HG03103 (cell line): ENCODE data around the gene SND1.

Experiments
- ATAC-seq: cut with Tn5 transposase; IDR thresholded peaks from one replicate; pipeline ENCODE4 v1.9.1; 2021; ENCODE audit warnings: low read depth; ENCODE audit not compliant: unreplicated experiment

Gene SND1

DNA sequence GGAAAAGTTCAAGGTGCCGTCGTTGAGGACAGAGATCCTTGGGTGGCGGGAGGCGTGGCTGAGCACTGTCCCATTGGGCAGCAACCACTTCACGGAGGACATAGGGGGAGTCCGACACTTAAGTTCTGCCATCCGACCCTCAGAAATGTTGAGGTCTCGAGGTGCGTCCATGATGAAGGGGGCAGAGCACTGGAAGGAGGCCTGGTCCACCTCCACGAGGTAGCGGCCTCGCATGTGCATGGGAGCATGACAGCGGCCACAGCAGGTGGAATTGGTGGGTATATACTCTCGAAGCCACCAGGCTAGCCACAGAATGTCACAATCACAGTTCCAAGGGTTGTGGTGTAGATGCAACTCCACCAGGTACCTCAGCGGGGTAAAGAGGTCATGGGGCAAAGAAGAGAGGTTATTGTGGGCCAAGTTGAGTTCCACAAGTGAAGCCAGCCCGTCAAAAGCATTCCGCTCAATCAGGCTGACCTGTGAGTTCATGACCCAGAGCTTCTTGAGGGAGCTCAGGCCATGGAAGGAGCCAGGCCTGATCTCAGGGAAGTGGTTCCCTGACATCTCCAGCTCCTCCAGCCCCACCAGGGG lies 377.5 kb downstream of the SND1 start:
- ATAC-seq, result no peak

DNA sequence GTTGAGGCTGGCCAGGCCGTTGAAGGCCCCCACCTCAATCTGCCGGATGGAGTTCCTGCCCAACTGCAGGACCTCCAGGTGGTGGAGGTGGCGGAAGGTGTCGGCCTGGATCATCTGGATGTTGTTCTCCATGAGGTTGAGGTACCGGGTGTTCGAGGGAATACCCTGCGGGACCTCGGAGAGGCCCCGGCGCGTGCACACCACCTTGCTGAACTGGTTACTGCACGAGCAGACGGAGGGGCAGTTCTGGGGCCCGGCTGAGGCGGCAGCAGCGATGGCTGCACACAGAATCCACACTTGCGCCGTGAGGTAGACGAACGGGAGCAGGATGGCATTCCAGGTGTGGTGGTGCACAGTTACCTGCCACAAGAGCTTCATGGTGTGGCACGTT lies 378.3 kb downstream of the SND1 start:
- ATAC-seq, result no peak

DNA sequence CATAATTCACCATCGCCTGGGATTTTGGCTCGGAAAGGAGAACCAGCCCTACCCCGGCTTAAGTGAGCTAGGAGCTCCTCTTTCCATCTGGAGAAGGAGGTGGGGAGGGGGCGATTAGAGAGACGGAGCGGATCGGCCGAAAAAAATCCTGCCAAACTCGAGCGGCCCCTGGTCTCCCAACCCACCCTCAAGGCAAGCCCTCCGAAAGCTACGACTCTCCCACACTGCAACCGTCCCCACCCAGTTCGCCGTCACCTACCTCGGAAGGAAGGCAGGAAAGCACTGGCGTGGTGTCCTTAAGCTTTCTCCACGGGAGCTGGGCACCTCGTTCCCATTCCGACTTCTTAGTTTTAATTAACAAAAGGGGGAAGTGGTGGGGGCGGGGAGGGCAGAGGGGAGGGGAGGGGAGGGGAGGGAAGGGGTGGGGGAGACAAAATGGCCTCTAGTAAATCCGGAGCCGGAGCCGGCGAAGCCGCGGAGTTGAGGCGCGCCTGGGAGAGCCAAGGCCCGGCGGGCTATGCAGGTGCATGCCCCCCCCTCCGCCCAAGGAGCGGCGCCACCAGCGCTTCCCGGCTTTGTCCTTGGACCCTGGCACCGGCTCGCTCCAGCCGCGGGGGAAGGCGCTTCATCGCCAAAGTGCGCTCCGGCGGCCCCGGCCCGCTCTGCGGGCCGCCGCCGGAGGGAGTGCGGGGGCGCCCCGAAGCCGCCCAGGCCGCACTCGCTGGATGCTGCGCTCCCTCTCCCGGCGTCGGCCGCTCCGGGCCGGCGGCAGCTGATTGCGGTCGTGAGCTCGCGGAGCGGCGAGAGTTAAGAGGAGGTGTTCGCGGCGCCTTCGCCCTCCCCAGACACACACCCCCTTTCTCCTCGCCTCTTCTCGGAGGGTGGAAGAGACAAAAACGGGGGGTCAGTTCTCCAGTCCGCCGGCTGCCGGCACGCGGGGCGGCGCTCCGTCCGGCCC lies 378.9 kb downstream of the SND1 start, which contains the start of gene LRRC4:
TSS of gene LRRC4 (minus strand) at position 784 of the 958 bp plus-strand sequence. CDS start 797 bp downstream, outside the sequence.
- ATAC-seq, result peak; percentile 37

DNA sequence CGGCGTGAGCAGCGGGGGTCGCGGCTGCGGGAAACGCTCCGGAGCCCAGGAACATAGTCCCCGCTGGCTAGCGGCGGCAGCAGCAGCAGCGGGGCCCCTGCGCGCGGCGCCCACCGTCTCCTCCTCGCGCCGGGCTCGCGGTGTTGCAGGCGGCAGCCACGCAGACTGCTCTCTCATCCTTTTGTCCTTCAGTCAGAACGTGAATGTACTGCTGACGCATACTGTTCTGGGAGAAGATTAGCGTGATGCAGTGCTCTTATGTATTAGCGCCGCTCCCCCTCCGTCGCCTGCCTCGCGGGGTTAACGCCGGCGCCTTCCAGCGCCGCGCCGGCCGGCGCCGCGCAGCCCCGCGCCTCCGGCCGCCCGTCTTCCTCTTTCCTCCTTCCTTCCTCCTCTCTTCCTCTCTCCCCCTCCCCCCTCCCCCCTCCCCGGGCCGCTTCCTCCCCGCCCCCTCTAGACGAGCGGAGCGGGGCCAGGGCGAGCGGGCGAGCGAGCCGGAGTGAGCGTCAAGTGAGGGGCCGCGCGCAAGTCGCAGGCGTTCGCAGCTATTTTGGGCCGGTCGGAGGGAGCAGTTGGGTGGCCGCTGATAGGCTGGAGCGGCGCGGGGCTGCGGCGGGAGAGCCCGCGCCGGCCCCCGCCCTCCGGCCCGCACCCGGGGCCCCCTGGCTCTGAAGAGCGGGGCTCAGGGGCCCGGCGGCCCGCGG lies 380.1 kb downstream of the SND1 start:
- peak; percentile 68 for ATAC-seq

DNA sequence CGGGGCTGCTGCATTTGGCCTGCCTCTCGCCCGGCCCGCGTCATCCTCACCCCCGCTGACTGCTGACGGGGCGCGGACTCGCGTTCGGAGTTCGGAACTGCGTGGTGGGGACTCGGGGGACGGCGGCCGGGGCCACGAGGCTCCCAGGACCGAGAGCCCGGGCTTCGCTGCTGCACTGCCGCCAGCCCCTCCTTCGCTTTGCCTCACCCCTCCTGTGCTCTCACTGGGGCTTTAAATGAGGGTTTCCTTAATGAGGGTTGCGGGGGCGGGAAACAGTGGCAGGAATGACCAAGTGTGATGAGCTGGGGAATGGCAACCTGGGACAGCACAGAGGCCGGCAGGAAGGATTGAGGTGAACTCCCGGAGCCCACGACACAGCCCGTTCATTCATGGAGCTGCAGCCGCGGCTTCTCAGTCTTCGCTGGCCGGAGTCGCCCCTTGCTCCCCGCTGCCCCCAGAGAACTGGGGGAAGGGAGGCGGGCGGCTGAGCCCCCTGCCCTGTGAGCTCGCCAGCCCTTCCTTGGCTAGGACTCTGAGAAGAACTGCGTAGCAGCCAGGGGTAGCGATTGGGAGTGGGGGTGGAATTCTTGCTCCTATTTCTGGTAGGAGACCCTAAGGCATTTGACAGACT lies 380.7 kb downstream of the SND1 start:
- no peak for ATAC-seq

DNA sequence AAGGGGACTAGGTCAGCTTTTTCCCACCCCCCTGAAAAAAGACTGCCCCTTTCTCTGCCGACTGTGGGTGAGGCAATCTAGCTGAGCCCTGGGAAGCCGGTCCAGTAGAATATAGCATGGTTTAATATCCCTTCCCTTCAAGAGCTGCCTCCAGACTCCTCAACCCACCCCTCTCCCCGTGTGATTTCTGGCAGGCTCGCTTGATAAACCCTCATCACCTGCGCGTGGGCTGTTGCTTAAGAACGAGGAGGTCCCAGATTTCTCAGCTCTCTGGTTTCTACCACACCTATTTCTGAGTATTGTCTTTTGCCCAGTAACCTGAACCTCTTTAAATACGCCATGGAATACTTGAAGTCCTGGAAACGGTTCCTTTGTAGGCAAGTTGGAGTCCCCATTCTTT lies 381.3 kb downstream of the SND1 start:
- no peak for ATAC-seq

DNA sequence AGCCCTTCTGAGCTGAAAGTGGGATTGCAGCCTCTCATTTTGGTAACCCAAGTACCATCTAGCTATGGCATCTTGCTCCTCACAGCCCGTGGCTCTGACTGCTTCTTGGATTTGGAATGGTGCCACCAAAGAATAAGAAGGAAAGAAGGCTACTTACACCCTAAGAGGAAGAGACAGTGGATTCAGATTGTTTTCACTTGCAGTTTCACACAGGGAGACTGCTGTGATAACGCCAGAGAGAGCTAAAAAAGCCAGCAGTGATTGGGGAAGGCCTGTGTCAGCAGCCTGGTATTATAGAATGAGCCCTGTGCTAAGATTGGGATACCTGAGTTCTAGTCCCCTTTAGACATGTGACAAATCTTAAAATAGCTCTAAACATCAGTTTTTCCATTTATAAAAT lies 382.8 kb downstream of the SND1 start:
- no peak for ATAC-seq

DNA sequence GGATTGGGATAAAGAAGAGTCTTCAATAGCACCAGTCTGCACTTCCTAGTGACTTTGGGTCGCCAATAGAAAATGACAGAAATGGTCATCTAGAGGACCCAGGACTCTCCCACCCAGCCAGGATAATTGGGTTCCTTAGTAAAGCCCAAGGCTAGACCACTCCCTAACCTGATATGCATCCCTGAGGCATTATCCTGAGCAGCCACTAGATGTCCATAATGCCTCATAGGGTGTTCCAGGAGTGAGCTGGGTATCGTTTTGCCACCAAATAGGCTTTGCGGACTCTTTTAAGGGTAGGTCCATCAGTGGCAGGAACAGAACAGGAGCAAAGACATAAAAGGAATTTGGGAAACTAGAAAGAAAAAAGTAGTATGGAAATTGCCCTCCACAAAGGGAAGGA lies 383.7 kb downstream of the SND1 start:
- ATAC-seq, result no peak

DNA sequence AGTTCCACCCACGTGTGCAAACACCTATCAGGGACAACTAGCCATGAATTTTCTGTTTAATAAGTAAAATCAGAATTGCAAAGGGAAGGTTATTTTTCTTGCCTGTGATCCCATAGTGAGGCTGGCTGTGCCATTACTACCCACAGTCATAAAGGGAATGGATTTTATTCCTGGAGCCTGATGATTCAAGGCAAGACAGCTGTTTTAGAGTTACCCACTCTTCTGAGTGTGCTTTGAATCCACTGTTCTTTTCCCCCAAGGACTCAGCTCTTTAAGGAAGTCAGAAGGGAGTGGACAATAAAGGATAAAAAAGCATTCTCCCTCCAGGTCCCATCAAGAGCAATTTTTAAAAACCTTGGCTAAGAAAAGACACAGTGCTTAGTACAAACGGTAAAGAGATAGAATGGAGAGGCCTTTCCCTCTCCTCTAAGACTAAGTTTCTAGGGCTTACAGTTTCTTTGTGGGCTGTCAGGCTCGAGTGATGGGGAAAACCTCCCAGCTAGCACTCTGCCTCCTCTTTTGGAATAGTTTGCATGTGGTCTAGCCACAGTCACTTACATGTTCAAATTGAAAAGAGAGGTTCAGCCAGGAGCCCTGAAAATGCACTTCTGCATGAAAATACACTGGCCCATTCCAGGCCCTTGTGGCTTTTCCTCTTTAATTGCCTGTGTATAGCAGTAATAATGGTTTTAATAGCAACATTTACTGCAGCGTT lies 384.4 kb downstream of the SND1 start:
- ATAC-seq, result peak; percentile 36

DNA sequence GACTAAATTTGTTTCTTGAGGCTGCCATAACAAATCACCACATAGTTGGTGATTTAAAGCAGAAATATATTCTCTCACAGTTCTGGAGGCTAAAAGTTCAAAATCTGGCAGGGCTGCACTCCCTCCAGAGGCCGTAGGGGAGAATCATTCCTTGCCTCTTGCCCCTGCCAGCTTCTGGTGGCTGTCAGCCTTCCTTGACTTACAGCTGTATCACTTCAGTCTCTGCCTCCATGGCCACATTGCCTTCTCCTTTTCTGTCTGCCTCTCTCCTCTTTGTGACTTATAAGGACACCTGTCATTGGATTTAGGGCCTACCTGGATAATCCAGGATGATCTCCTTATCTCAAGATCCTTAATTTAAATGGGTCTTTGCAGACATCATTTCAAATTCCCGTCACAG lies 385.1 kb downstream of the SND1 start:
- peak; percentile 9 for ATAC-seq

DNA sequence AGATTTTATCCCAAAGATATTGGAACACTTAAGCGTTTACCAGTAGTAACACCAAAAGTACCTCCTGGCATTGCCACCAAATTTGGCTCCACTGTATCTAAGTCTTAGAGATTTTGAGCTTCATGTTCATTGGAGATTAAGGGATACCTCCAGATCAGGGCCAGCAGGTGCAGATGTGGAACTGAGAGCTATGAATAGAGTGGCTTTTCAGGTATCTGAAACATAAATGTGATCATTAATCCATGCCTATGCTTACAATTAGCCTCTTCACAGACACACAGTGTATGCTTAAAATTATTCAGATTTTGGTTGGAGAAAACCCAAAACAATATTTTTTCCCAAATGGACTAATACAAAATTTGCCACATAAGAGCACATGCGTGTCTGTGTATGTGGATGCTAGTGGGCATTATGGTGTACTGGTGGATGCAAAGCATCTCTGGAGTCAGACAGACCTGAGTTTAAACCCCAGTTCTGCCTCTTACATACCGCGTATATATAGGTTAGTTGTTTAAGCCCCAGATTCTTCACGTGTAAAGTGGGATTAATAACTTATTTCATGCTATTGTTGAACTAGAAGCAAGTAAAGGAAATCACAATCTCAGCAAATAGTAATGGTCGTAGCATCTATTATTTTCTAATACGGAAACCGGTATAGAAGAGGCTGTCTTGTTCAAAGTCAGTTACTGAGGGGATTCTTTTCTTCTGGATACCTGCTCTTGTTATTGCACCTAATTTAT lies 386.1 kb downstream of the SND1 start:
- no peak for ATAC-seq

DNA sequence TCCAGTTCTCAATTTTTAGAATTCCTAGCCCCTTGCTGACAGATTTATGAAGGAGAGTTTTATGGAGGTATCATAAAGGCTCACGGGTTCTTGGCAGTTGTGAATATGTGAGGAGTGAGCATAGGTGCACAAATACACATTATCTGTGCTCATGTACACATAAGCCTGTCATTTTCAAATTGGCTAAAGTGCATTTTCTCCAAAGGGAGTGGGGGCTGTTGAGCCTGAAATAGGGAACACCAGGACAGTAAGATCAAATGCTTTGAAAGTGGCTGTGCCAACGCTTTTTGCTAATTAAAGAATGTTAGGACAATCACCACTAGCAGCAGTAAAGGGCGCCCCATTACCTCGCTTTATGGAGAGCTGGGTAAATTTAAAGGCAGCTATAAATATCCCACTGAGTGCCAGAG lies 387.6 kb downstream of the SND1 start:
- ATAC-seq, result no peak

DNA sequence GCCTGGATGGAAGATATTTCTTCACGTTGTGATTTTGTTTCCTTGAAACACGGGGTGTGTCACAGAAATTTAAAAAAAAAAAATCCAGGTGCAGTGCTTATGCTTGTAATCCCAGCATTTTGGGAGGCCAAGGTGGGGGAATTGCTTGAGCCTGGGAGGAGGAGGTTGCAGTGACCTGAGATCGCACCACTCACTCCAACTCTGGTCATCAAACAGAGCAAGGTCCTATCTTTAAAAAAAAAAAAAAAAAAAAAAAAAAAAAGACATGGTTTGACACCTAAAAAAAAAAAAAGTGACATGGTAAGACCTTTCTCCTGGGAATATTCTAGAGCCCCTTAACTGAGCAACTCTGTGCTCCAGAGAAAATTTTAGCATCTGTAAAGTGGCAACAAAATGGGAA lies 388.2 kb downstream of the SND1 start:
- ATAC-seq, result no peak

DNA sequence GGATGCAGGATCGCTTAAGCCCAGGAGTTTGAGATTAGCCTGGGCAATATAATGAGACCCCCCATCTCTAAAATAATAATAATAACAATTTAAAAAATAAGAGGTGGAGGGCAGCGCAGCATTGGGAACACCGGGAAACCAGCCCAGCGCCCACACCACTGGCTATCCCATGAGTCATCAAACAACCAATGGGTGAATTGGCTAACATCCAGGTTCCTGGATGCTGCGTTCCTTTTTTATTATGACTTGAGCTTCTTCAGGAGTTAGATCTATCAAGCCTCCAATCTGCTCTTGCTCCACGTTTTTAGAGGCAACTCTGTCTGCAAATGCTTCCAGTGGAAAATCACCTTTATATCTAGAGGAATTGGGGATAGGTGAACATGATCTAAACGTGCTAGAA lies 389.2 kb downstream of the SND1 start:
- no peak for ATAC-seq

DNA sequence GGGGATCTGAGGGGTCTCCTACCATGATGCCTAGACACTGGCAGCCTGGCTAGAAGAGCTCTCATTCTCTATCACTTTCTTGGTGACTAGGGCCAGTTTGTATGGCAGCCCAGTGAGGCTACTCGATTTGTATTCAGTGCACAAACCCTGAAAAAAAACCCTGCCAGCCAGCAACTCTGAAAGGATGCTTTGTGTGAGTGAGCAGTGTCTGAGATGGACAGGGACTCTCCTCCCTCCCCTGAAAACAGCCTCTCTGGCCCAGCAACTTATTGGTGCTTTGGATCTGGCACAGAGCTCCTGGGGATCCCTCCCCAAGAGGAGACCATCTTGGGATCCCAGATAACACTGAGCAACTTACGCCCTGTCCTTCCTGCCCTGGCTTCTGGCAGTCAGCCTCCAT lies 390.0 kb downstream of the SND1 start:
- ATAC-seq, result no peak

DNA sequence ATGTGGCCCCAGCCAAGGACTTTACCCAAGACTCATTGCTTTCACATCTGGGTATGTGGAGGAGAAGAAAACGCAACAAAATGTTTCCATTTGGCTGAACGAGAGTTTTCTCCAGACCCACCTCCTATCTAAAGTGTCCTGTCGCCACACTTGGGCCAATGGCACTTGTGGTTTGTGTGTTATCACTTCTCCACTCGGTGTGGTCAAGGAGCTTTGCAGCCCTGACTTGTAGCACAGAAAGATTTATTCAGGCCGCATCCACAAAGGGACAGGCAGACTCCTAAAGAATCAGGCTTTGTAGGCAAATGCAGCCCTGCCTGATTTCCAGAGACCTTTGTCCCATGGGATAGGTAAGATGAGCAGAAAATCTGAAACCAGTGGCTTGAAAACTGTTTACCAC lies 392.1 kb downstream of the SND1 start:
- no peak for ATAC-seq

DNA sequence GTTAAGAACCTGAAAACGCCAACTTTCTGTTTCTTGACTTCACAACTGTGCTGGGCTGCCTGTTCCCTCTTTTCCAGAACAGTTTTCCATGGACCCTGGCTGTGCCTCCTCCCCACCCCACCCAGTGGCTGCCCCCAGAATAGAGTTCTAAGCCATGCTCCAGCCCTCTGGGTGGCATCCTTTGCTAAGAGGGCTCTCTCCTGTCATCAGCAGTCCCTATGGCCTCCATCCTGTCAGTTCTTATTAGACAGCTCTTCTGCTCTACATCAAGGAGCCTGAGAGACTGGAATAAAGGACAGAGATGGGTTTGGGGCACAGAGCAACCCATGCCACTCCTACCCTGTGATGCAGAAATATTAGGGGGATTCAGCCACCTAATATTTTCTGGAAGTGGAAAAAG lies 393.2 kb downstream of the SND1 start:
- ATAC-seq, result no peak

DNA sequence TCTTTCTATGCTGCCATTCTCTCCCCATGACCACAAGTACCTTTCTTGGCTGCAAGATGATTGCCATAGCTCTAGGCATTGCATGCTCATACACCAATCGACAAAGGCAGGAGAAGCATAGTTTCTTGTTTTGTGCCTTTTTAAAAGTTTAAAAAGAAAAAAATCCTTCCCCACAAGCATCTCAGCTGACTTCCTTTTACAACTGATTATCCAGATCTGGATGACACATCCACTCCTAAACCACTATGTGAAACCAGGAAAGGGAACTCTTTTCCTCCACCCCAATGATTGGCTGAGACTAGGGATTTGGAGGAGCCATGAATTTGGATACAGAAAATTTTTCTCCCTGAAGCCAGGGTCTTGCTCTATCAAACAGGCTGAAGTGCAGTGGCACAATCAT lies 393.8 kb downstream of the SND1 start:
- ATAC-seq, result no peak

DNA sequence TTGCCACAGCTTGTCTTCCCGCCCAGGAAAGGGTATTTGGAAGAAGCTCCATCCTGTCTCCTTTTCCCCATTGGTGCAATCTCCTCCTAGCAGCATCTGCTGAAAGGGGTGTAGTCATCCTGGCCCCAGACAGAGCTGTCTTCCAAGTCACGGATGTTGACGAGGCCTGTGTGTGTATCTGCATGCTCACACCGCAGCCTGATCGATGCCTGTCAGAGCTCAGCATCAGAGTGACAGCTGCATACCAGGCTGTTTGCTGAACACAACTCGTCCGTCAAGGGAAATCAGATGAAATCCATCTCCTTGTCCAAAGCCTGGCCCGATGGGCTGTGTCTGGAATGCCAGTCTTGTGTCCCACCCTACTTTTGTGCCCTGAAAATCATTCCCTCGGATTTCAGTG lies 400.4 kb downstream of the SND1 start:
- ATAC-seq, result no peak

DNA sequence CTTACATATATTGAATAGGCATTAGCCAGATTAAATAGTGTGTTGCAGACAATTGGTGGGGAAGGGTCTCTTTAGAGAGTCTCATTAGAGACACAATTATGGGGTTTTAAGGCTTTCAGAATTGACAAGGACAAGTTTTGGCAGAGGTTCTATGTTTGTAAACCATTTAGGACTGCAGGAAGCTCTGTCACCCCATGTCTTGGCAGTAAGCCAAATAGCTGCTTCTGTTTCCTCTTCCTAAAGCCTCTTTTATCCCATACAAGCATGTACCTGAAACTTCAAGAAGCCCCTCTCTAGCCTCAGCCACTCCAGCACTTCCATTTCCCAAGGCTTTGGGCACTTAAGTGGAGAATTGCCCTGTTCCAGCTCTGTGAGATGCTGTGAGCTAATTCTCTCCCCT lies 401.0 kb downstream of the SND1 start:
- no peak for ATAC-seq
